ENCODE results near the gene FILIP1L.
A peak's percentile ranks its signal among the peaks of the same experiment; 100 is the strongest.

Gene FILIP1L

DNA sequence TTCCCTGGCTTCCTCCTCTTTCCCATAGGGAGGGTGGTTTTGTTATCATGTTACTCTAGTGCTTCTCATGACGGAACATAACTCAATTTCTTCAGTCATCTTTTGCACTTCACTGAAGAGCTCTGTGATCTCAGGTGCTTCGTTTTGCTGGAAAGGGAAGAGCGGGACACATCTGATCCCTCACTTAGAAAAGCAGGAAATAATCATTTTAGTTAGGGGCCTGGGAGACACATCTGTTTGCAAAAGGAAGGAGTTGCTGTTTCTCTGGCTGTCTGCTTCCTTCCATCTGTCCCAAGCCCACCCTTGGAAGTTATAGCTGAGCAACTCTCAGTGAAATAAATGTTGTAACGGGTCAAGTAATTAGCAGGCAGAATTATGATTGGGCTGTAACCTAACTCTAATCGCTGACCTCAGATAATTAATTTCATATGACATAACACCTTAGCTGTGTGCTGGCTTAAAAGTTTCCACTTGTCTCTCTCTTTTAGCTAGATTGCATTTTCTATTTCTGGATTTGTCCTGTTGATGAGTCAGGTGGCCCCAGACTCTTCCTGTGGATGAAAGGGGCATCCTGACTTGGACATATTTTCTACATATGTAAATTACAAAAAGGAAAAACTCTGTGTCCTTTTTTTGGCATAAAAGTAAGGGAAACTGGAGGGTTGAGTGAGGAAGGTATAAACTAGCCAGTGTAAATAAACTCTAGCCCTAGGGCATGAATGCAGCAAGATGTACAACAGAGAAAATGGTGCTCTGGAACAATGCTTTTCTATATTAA, 11.0 kb upstream of the FILIP1L start:
- peak; percentile 59 for DNase-seq (ENCODE audit: low read depth)

DNA sequence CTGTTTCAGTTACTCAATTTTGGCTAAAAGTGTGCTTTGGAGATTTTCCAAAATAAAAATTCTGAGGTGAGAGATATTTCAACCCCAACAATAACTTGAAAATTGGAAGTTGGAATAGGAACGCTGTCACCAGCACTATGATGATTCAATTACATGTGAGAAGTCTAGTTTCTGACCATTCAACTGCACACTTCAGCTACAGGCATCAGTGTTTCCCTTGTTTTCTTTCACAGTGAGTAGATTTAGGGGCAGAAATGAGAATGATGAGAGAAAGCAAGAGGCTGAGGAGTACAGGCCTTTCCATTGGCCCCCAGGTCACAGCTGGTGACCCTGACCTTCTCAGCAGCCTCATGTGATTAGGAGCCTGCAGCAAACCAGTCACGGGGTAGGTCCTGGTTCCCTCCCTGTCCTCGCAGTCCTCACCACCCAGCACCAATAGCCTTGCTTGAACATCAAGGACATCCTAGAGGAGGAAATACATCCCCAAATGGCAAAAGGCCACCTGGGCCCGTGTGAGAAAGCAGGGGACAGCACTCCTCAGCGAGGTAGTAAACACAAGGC, 10.0 kb upstream of the FILIP1L start:
- no peak for DNase-seq (ENCODE audit: low read depth)

DNA sequence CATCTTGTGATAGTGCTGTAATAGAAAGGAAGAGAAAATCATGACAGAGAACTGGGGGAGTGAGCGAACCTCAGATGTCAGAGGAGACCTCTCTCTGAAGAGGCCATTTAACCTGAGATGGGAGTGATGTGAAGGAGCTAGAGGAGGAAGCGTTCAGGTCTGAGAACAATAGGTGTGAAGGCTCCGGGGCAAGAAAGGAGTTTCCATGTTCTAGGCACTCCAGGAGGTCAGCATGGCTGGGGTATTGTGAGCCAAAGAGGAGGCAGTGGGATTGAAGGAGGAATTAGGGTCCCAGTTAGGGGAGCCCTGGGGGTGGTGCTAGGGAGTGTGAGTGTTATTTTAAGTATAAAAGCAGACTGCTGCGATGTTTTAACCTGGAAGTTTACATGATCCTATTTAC, 8.8 kb upstream of the FILIP1L start:
- no peak for DNase-seq (ENCODE audit: low read depth)

GRCh38 chr3:100122321-100122720, 8.0 kb upstream of the FILIP1L start:
- no peak for DNase-seq (ENCODE audit: low read depth)

GRCh38 chr3:100120693-100121092, 6.4 kb upstream of the FILIP1L start:
- DNase-seq (ENCODE audit: low read depth): no peak

- no peak for DNase-seq (ENCODE audit: low read depth)
Measured at GRCh38 chr3:100120012-100120411, 5.7 kb upstream of the FILIP1L start.

DNA sequence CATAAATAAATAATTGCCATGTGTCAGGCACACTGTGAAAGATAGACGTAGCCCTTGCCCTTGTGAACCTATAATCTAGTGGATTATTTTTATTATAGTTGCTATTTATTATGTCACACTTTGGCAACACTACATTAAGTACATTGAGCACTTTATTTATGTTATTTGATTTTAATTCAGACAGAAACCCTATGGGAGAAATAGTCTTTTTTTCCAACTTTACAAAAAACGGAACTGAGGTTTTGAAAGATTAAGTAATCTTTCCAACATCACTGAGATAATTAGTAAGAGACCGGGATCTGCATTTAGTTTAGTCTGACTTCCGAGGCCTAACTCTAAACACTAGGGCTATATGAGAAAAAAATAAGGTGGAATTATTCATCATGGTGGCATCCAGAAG, 2.8 kb upstream of the FILIP1L start:
- DNase-seq (ENCODE audit: low read depth): no peak

- no peak for DNase-seq (ENCODE audit: low read depth)
Measured at GRCh38 chr3:100113723-100114412, 433 bp downstream of the FILIP1L start.

GRCh38 chr3:100111728-100112127, 2.6 kb downstream of the FILIP1L start:
- DNase-seq (ENCODE audit: low read depth): no peak

- DNase-seq (ENCODE audit: low read depth): no peak
Measured at GRCh38 chr3:100110162-100110561, 4.1 kb downstream of the FILIP1L start.

- DNase-seq (ENCODE audit: low read depth): no peak
Measured at GRCh38 chr3:100108464-100109079, 5.7 kb downstream of the FILIP1L start.

DNA sequence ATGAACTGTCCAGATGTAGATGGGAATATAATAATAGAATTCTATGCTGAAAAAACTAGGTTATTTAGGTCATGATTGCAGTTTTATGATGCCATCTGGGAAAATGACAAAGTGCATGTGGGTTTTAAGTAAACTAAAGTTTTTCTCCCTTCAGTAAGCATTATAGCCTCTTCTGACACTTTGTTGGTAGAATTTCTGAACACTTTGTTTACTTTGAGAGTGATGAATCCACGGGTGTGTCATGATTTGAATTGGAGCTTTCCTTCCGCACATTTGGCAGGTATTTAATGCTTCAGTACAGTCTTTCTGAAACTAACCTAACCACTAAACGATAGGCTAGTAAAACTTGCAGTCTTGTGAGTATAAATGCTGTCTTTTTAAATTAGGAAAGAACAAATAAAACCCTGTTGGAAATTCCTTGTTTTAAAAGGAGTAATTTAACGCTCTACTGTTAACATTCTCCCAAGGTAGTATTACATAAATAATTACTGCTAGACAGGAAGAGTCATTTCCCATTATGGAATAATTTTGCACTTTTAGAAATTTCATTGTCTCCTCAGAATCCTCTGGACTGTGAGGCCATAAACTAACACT, 7.0 kb downstream of the FILIP1L start:
- no peak for DNase-seq (ENCODE audit: low read depth)

DNA sequence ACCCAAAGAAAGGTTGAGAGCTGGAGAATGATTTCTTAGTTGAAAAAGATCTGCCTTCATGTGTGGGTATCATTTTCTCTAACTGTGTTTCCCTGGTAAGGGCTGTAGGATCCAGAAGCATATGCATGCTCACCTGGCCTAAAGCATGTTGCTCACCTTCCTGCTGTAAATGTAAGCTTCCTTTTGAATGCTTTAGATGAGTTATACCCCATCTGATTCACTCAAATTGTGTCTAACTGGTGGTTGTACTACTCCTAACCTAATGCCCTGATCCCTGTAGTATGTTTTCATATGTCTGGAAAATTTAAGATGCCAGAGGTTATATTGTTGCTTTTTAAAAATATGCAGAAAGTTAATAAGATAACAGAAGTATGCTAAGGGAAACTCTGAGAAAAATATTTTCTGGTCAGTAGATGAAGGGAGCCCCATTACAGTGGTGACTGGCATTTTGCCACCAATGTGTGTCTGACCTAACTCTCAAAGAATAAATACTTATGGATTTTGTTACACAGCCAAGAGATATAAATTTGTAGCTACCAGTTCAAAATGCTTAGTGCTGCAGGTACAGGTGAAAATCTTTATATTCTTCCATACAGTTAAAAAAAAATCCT, 7.7 kb downstream of the FILIP1L start:
- DNase-seq (ENCODE audit: low read depth): no peak

- DNase-seq (ENCODE audit: low read depth): no peak
Measured at GRCh38 chr3:100106094-100106493, 8.2 kb downstream of the FILIP1L start.

DNA sequence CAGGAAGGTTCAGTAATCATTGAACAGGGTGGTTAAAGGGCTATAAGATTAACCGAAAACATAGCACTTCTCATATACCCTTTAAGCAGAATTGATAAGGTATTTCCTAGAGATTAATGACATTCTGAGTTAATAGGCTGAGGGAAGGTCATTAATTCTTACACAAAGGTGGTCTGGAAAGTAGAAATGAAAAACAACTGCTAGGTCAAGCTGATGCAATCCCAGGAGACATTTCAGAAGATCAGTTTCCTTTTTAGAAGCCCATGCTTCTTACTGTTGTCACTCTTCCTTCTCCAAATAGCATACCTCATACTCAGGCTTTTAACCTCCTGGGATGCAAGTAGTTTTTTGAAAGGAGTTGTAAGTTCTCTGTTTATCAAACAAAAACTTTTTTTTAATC, 8.8 kb downstream of the FILIP1L start:
- DNase-seq (ENCODE audit: low read depth): no peak

DNA sequence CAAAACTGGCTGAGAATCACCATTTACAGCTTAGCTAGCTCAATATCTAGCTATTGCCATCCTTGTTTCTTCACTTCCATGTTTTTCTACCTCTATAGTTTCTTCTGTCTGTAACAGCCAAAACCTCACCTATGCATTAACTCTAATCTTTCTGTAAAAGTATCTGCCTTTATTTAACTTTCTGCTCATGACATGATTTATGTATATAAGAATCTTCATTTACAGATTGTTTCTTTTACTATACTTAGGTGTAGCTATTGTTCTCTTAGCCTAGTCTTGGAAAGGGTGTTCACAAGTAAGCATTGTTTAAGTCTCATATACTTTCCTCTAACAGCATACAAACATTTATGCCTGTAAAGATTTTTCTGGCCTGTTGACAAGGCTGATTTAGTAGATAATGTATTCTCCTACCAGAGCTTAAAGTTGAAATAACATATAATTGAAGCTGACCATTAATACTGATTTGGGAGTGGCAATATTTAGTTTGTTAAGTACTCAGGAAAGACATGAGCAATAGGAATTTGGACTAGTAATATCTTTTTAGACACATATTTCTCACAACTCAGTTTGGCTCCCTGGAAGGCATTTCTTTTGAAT, 9.4 kb downstream of the FILIP1L start:
- DNase-seq (ENCODE audit: low read depth): no peak

DNA sequence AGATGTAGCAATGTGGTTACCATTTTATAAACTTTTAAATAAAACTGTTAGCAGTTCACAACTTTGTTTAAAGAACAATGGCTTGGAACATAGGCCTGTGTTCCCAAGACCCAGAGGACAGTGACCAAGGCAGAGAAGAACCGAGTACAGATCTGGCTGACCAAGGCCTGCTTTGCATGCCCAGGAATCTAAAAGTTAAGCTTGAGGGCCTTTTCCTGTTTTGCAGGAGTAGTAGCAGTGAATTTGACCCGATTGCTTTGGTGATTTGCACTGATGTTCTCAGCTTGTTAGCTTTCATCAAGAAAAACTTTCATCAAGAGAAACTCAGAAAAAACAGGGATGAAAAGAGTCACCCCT, 9.9 kb downstream of the FILIP1L start:
- no peak for DNase-seq (ENCODE audit: low read depth)

- DNase-seq (ENCODE audit: low read depth): peak; percentile 75
Measured at GRCh38 chr3:100103558-100104441, 10.5 kb downstream of the FILIP1L start.

DNA sequence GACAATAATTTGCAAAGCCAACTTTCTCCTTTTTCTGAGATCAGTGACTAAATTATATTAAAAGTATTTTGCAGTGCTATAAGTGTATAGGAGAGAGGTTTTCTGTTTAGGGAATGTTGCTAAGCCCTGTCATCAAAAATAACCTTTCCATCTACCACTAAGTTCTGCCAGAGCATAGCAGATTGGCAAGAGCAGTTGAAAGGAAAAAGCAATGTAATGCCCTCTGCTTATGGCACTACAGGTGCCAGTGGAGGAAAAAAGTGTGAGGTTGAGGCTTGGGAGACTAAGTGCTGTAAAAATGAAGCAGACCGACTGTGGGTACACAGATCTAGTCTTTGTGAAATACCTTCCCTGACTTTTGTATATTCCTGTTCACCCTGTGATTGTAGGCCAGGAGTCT, 11.5 kb downstream of the FILIP1L start:
- no peak for DNase-seq (ENCODE audit: low read depth)

GRCh38 chr3:100100425-100100824, 13.9 kb downstream of the FILIP1L start:
- no peak for DNase-seq (ENCODE audit: low read depth)

- no peak for DNase-seq (ENCODE audit: low read depth)
Measured at GRCh38 chr3:100099621-100100020, 14.7 kb downstream of the FILIP1L start.

All from fibroblast of gingiva (primary cell).